ENCODE results near the gene PRG3. TPM values are rescaled to one million over a fixed set of nuclear protein-coding genes. Genes with fewer than 3 reads are reported as not detected.
A peak's percentile ranks its signal among the peaks of the same experiment; 100 is the strongest.

Gene PRG3
- total and polyA plus RNA-seq, 9 of the 15 experiments (the other 6 are each of a cell fraction or from before 2014, with no cell fraction given) = 0.18 to 0.55 (median 0.38) TPM; not detected in 6

DNA sequence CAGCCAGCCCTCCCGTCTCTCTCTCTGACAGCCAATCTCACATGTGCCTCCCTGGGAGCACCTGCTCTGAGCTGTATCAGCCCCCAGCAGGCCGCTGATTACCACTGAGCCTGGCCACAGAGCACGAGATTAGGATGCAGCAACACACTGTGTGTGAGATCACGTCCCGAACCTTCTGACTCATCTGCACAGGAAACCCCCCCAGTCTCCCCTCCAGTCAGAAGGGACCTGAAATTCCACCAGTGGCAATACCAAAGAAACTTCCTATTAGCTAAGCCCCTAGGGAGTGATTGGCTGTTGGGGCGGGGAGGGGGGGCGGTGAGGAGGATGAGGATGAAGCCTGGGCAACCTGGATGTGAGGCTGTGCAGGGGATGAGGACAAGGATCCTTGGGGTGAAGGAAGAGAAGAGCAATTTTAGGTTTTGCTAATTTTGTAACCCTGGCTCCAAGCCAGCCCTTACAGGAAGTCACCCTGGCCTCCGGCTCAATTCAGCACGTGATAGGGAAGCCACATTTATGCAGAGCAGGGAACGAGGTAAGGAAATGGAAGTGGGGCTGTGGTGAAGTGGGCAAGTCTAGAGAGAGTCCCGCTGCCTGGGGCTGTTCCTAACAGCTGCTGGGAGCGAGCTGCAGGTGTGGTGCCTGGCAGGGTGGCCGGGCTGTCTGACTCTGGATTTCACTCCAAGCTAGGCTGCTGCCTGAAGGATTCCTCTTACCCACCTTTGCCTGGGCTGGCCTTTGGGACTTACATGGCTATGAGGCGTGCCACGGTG is 44.0 kb upstream of the PRG3 start (continued):
- TF ChIP-seq PRDM10 (IDR thresholded peaks at IDR 0.05; ENCODE audit: partially characterized antibody) = peak; percentile 27
- TF ChIP-seq RBM17 (IDR thresholded peaks at IDR 0.05; ENCODE audit: borderline replicate concordance, low read depth, low read length) = no peak
- TF ChIP-seq NCOA2 (IDR thresholded peaks at IDR 0.05; ENCODE audit: partially characterized antibody in 2 of 2) = no peak
- peak in 1 of 2 experiments; percentile 68 for TF ChIP-seq E2F6 (IDR thresholded peaks at IDR 0.05; ENCODE audit: borderline replicate concordance in 1 of 2, extremely low read depth in 1 of 2, insufficient read depth in 1 of 2, insufficient read length in 1 of 2, low read depth in 1 of 2, low read length in 1 of 2, poor library complexity in 1 of 2, severe bottlenecking in 1 of 2)
- TF ChIP-seq RBM39 (optimal IDR thresholded peaks at IDR 0.05; ENCODE audit: low read depth, low read length) = no peak
- no peak for TF ChIP-seq ZBTB1 (CRISPR knock-in tag; IDR thresholded peaks at IDR 0.05; ENCODE audit: borderline replicate concordance, low read depth)
- no peak for TF ChIP-seq ZKSCAN3 (CRISPR knock-in tag; IDR thresholded peaks at IDR 0.05)
- peak; percentile 94 for TF ChIP-seq CBFB (CRISPR knock-in tag; IDR thresholded peaks at IDR 0.05)
- no peak for TF ChIP-seq U2AF2 (optimal IDR thresholded peaks at IDR 0.05; ENCODE audit: low read depth, low read length)
- TF ChIP-seq ATF3 (IDR thresholded peaks at IDR 0.05) = peak; percentile 99
- peak; percentile 98 for TF ChIP-seq ATF3 (CRISPR knock-in tag; conservative IDR thresholded peaks at IDR 0.05)
- TF ChIP-seq ZC3H8 (IDR thresholded peaks at IDR 0.05) = no peak
- TF ChIP-seq HOXB6 (CRISPR knock-in tag; IDR thresholded peaks at IDR 0.05; ENCODE audit: borderline replicate concordance) = no peak
- no peak for TF ChIP-seq ZNF280A (IDR thresholded peaks at IDR 0.05; ENCODE audit: low read depth, partially characterized antibody)
- TF ChIP-seq ZZZ3 (IDR thresholded peaks at IDR 0.05) = no peak
- TF ChIP-seq FOXP4 (CRISPR knock-in tag; IDR thresholded peaks at IDR 0.05; ENCODE audit: borderline replicate concordance) = peak; percentile 22

All from K562 (cell line).